ENCODE data around the gene PDAP1. TPM values are rescaled to one million over a fixed set of nuclear protein-coding genes. Genes with fewer than 3 reads are reported as not detected.

PDAP1 gene
- total RNA-seq, 3 donors from 2014 or later (not counting 1 experiment from before 2014, with no cell fraction given), result 55.3 to 60.6 (median 59.3) TPM

DNA sequence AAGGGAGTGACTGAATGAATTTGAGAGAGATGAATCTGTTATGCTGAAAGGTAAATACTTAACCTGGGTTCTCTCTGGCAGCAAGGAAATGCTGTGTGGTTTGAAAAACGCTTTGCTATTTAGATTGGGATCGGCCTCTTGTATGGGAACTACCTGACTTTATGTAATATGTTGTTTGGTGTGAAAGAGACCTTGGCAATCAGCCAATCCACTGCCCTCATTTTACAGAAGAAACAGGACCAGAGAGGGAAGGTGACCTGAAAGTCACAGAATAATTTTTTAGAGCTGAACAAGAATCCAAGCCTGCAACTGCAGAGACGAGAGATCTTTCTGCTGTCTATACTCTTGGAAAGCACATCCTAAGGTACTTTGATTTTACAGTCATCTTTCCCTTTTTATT lies 1.4 kb upstream of the PDAP1 start:
- TF ChIP-seq, protein P1, sequence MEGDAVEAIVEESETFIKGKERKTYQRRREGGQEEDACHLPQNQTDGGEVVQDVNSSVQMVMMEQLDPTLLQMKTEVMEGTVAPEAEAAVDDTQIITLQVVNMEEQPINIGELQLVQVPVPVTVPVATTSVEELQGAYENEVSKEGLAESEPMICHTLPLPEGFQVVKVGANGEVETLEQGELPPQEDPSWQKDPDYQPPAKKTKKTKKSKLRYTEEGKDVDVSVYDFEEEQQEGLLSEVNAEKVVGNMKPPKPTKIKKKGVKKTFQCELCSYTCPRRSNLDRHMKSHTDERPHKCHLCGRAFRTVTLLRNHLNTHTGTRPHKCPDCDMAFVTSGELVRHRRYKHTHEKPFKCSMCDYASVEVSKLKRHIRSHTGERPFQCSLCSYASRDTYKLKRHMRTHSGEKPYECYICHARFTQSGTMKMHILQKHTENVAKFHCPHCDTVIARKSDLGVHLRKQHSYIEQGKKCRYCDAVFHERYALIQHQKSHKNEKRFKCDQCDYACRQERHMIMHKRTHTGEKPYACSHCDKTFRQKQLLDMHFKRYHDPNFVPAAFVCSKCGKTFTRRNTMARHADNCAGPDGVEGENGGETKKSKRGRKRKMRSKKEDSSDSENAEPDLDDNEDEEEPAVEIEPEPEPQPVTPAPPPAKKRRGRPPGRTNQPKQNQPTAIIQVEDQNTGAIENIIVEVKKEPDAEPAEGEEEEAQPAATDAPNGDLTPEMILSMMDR (IDR thresholded peaks at IDR 0.05), result no peak
- Mint-ChIP-seq H3K27me3 (ENCODE audit: low read depth in 2 of 2) (no peaks in the 10 kb centered on the region), H3K4me3 (peak overlapping the region; percentile 96), H3K9me3 (no peaks in the 10 kb centered on the region), H3K27ac (peak overlapping the region; percentile 93), H3K4me1 (peaks cover 40 to 51% of the 10 kb centered on the region in 2 donors), H3K36me3 (peaks cover 9% of the 10 kb centered on the region)
- H3K4me3 ChIP-seq (ENCODE audit: low read length), result peak overlapping the region; percentile 83
- ATAC-seq, result no peak
- no peaks in the 10 kb centered on the region for H3K27me3 ChIP-seq (ENCODE audit: control insufficient read depth, insufficient read depth, low read length)
- H3K9me3 ChIP-seq (ENCODE audit: control insufficient read depth, insufficient read depth, low read length), result no peaks in the 10 kb centered on the region
- H3K27ac ChIP-seq (ENCODE audit: low read length), result peak overlapping the region; percentile 98
- H3K4me1 ChIP-seq (ENCODE audit: control insufficient read depth, insufficient read depth, low read length), result peaks cover 45% of the 10 kb centered on the region
- peaks cover 34% of the 10 kb centered on the region for H3K36me3 ChIP-seq (ENCODE audit: control insufficient read depth, insufficient read depth, low read length)
- intact Hi-C loops (cut with micrococcal nuclease), result loop anchor here (2.0 to 5.0 kb wide), 4 partner anchors 17 to 142 kb away; partner anchors contain the start of genes ARPC1B, FAM200A and ZKSCAN5
- WGBS (ENCODE audit: insufficient coverage), result 44% methylated on average over 2 of the region's 3 CpGs
- peak in 1 of 2 donors; percentile 57 for DNase-seq

DNA sequence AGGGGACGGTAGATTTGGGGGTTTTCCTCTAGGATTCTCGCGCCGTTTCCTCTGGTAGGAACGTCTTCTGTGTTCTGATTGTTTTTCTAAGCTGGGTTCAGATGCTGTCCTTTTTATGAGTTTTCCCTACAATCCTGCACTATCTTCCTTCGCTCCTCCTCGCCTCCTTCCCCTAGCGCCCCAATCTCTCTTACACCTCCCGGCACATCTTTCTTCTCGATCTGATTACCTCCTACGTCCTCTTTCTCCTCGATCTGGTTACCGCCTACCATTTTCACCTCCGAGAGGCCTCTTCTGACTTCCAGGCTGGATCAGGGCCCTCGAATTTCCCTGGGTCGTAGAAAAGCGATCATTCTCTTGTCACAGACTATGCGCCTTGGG lies 785 bp upstream of the PDAP1 start:
- H3K36me3 Mint-ChIP-seq, result peaks cover 6% of the 10 kb centered on the region
- WGBS (ENCODE audit: insufficient coverage), result under 1% methylated on average over 18 of the region's 18 CpGs
- DNase-seq, result no peak
- peak overlapping the region; percentile 83 for H3K4me3 ChIP-seq (ENCODE audit: low read length)
- ATAC-seq, result peak in 1 of 3 donors; percentile 4
- intact Hi-C loops (cut with micrococcal nuclease), result loop anchor here (2.0 to 5.0 kb wide), 4 partner anchors 16 to 143 kb away; partner anchors contain the start of genes ARPC1B, FAM200A and ZKSCAN5
- peaks cover 34% of the 10 kb centered on the region for H3K36me3 ChIP-seq (ENCODE audit: control insufficient read depth, insufficient read depth, low read length)
- peaks cover 51% of the 10 kb centered on the region for H3K4me1 ChIP-seq (ENCODE audit: control insufficient read depth, insufficient read depth, low read length)
- H3K9me3 Mint-ChIP-seq, result no peaks in the 10 kb centered on the region
- TF ChIP-seq, protein P1 (IDR thresholded peaks at IDR 0.05), result no peak
- no peaks in the 10 kb centered on the region for H3K27me3 ChIP-seq (ENCODE audit: control insufficient read depth, insufficient read depth, low read length)
- H3K4me3 Mint-ChIP-seq, result peak overlapping the region; percentile 96
- peak overlapping the region; percentile 93 for H3K27ac Mint-ChIP-seq
- no peaks in the 10 kb centered on the region for H3K9me3 ChIP-seq (ENCODE audit: control insufficient read depth, insufficient read depth, low read length)
- H3K4me1 Mint-ChIP-seq, result peaks cover 46 to 55% of the 10 kb centered on the region in 2 donors
- no peaks in the 10 kb centered on the region for H3K27me3 Mint-ChIP-seq (ENCODE audit: low read depth in 2 of 2)
- peak overlapping the region; percentile 98 for H3K27ac ChIP-seq (ENCODE audit: low read length)

DNA sequence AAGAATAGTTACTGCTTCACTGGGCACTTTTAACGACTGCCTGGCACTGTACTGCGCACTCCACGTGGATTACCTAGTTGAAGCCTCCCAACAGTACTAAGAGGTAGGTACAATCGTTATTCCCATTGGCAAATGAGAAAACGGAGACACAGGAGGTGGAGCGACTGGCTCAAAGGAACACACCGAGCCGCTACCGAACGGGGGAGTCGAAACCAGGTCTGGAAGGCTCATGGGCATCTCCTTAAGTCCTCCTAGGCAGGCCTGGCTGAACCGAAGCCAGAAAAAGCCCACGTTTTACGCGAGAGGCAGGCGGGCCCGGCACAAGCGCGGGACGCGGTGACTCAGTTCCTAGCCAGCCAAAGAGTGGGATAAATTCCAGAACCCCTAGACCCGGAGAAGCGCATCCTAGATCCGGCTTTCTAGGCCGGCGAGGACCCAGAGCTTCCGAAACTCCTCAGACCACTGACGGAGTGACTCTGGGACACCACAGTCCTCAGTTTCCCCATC lies 472 bp downstream of the PDAP1 start:
- H3K4me3 ChIP-seq (ENCODE audit: low read length), result peak overlapping the region; percentile 83
- peak overlapping the region; percentile 98 for H3K27ac ChIP-seq (ENCODE audit: low read length)
- H3K27me3 ChIP-seq (ENCODE audit: control insufficient read depth, insufficient read depth, low read length), result no peaks in the 10 kb centered on the region
- H3K4me3 Mint-ChIP-seq, result peak overlapping the region; percentile 96
- peak; percentile 4 to 26 (median 24) for ATAC-seq
- peaks cover 37% of the 10 kb centered on the region for H3K36me3 ChIP-seq (ENCODE audit: control insufficient read depth, insufficient read depth, low read length)
- H3K9me3 ChIP-seq (ENCODE audit: control insufficient read depth, insufficient read depth, low read length), result no peaks in the 10 kb centered on the region
- H3K9me3 Mint-ChIP-seq, result no peaks in the 10 kb centered on the region
- no peaks in the 10 kb centered on the region for H3K27me3 Mint-ChIP-seq (ENCODE audit: low read depth in 2 of 2)
- H3K27ac Mint-ChIP-seq, result peak overlapping the region; percentile 93
- peaks cover 58% of the 10 kb centered on the region for H3K4me1 ChIP-seq (ENCODE audit: control insufficient read depth, insufficient read depth, low read length)
- H3K4me1 Mint-ChIP-seq, result peaks cover 54 to 63% of the 10 kb centered on the region in 2 donors
- intact Hi-C loops (cut with micrococcal nuclease), result loop anchor here (1.0 to 5.0 kb wide), 6 partner anchors 15 to 144 kb away; partner anchors contain the start of genes ARPC1B, FAM200A, ZKSCAN5 and ZNF789
- peak in 1 of 2 donors; percentile 60 for DNase-seq
- WGBS (ENCODE audit: insufficient coverage), result 1% methylated on average over 28 of the region's 28 CpGs
- peaks cover 6% of the 10 kb centered on the region for H3K36me3 Mint-ChIP-seq
- TF ChIP-seq, protein P1 (IDR thresholded peaks at IDR 0.05), result no peak
